Measurements from ENCODE around the gene IKBKG. TPM values are rescaled to one million over a fixed set of nuclear protein-coding genes. Genes with fewer than 3 reads are reported as not detected.

Gene IKBKG
- total and polyA plus RNA-seq, 7 donors: 11.3 to 28.8 (median 18.1) TPM

- no peak for ATAC-seq
- 49 to 64% (median 53%) methylated on average over 2 of the region's 2 CpGs for WGBS, 3 donors
- H3K27ac ChIP-seq: no peak overlapping the region
- no peaks in the 10 kb centered on the region for H3K36me3 ChIP-seq (ENCODE audit: insufficient read depth in 1 of 2, low read depth in 1 of 2)
- H3K4me1 ChIP-seq: no peaks in the 10 kb centered on the region
- intact Hi-C loops (cut with DNase I): no loop called here
- peaks cover 0 to 18% (median 0%) of the 10 kb centered on the region in 3 donors for H3K27me3 ChIP-seq (ENCODE audit: insufficient read depth in 3 of 3, low read length in 2 of 3)
- DNase-seq: no peak
- TF ChIP-seq, protein P1, sequence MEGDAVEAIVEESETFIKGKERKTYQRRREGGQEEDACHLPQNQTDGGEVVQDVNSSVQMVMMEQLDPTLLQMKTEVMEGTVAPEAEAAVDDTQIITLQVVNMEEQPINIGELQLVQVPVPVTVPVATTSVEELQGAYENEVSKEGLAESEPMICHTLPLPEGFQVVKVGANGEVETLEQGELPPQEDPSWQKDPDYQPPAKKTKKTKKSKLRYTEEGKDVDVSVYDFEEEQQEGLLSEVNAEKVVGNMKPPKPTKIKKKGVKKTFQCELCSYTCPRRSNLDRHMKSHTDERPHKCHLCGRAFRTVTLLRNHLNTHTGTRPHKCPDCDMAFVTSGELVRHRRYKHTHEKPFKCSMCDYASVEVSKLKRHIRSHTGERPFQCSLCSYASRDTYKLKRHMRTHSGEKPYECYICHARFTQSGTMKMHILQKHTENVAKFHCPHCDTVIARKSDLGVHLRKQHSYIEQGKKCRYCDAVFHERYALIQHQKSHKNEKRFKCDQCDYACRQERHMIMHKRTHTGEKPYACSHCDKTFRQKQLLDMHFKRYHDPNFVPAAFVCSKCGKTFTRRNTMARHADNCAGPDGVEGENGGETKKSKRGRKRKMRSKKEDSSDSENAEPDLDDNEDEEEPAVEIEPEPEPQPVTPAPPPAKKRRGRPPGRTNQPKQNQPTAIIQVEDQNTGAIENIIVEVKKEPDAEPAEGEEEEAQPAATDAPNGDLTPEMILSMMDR (IDR thresholded peaks at IDR 0.05): no peak
- no peak overlapping the region for H3K4me3 ChIP-seq
- no peaks in the 10 kb centered on the region for H3K9me3 ChIP-seq
These were observed 48.3 kb downstream of the IKBKG start for GRCh38 chrX:154595559-154596249.

- H3K9me3 ChIP-seq: no peaks in the 10 kb centered on the region
- no peaks in the 10 kb centered on the region for H3K4me1 ChIP-seq
- no peak for ATAC-seq
- H3K4me3 ChIP-seq: no peak overlapping the region
- DNase-seq: no peak
- TF ChIP-seq, protein P1 (IDR thresholded peaks at IDR 0.05): no peak
- H3K27ac ChIP-seq: no peak overlapping the region
- no peaks in the 10 kb centered on the region for H3K36me3 ChIP-seq (ENCODE audit: insufficient read depth in 1 of 2, low read depth in 1 of 2)
- WGBS, 3 donors: 0 to 14% (median 10%) methylated on average over 3 of the region's 3 CpGs
- intact Hi-C loops (cut with DNase I): no loop called here
- H3K27me3 ChIP-seq (ENCODE audit: insufficient read depth in 3 of 3, low read length in 2 of 3): peaks cover 0 to 18% (median 0%) of the 10 kb centered on the region in 3 donors
These were observed 49.0 kb downstream of the IKBKG start for GRCh38 chrX:154596290-154596929.

- WGBS, 3 donors: 81 to 89% (median 83%) methylated on average over 12 of the region's 12 CpGs
- H3K4me1 ChIP-seq: no peaks in the 10 kb centered on the region
- H3K4me3 ChIP-seq: no peak overlapping the region
- intact Hi-C loops (cut with DNase I): no loop called here
- H3K9me3 ChIP-seq: no peaks in the 10 kb centered on the region
- H3K27ac ChIP-seq: no peak overlapping the region
- ATAC-seq (no peak), DNase-seq (no peak)
- peaks cover 0 to 18% (median 0%) of the 10 kb centered on the region in 3 donors for H3K27me3 ChIP-seq (ENCODE audit: insufficient read depth in 3 of 3, low read length in 2 of 3)
- TF ChIP-seq, protein P1 (IDR thresholded peaks at IDR 0.05): no peak
- no peaks in the 10 kb centered on the region for H3K36me3 ChIP-seq (ENCODE audit: insufficient read depth in 1 of 2, low read depth in 1 of 2)
These were observed 49.8 kb downstream of the IKBKG start for GRCh38 chrX:154597221-154597620.

GRCh38 chrX:154598656-154599055 is 51.2 kb downstream of the IKBKG start:
- intact Hi-C loops (cut with DNase I): no loop called here
- Histone ChIP-seq H3K36me3 (ENCODE audit: insufficient read depth in 1 of 2, low read depth in 1 of 2) (no peaks in the 10 kb centered on the region), H3K27ac (no peak overlapping the region), H3K9me3 (no peaks in the 10 kb centered on the region), H3K4me1 (no peaks in the 10 kb centered on the region), H3K27me3 (ENCODE audit: insufficient read depth in 3 of 3, low read length in 2 of 3) (peaks cover 0 to 10% (median 0%) of the 10 kb centered on the region in 3 donors), H3K4me3 (no peak overlapping the region)
- ATAC-seq (no peak), DNase-seq (no peak)
- TF ChIP-seq, protein P1 (IDR thresholded peaks at IDR 0.05): no peak
- 86 to 92% (median 90%) methylated on average over 8 of the region's 8 CpGs for WGBS, 3 donors
